ENCODE data around the gene TESK1.

DNA sequence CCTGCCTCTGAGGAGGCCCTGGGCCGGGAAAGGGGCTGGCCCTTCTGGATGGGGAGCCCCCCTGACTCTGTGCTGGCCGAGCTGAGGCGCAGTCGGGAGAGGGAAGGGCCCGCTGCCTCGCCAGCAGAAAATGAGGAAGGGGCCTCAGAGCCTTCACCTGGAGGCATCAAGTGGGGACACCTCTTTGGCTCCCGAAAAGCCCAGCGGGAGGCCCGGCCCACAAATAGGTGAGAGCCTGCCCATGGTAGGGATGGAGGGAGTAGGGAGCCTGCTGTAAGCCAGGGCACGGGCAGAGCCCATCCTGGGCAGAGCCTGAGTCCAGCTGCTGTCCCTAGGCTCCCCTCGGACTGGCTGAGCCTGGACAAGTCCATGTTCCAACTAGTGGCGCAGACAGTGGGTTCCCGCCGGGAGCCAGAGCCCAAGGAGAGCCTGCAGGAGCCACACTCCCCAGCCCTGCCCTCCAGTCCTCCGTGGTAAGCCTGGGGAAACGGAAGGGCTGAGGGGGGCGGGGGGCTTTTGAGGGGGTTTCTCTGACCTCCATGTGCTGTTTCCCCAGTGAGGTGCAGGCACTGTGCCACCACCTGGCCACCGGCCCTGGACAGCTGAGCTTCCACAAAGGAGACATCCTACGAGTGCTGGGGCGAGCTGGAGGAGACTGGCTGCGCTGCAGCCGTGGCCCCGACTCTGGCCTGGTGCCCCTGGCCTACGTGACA is 44.3 kb upstream of the TESK1 start:
- no peak for TF ChIP-seq ZNF274 (IDR thresholded peaks at IDR 0.05; ENCODE audit: low read depth, low read length)
- TF ChIP-seq SUZ12 (IDR thresholded peaks at IDR 0.05; ENCODE audit: extremely low read depth, insufficient read depth, insufficient read length): no peak
